Measurements from ENCODE around the gene DMRTB1.

DMRTB1 gene

DNA sequence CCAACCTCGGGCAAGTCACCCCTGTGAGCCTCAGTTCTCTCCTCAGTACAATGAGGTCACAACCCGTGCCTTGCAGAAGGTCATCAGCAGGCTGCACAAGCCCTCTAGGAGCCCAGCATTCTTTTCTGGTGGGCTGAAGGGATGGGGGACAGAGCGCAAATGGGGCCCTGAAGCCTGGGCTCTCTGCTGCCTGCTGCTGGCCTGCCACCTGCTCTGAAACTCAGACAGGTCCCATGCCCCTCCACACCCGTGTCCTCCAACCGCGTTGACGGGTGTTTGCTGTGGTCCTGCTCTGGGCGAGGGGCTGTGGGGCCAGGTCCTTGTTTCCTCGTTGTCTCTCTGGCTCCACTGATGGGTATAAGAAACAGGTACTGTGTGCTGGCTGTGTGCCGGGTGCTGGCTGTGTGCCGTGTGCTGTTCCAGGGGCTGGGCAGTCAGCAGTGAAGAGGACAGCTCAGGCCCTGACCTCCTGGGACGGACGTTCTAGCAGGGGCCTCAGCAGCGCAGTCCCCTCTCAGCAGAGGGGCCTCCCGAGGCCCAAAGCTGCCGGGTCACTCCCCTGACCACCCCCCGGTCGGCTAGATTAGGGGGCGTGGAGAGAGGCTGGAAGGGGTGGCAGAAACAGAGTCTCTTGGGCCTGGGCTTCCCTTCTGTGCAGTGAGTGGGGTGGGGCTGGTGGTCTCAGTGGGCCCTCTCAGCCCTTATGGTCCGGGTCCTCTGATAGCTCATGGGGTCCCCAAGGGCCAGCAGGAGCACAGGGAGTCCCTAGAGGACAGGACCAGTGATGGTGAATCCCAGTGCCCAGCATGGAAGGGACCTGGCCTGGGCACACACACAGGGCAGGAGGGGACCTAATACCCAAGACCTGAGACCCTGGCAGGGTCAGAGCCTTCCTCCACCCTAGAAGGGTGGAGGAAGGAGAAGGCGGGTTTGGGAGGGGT lies 42.1 kb downstream of the DMRTB1 start:
- no peaks in the 10 kb centered on the region for H3K4me1 ChIP-seq (ENCODE audit: control insufficient read depth in 5 of 5, insufficient read depth in 5 of 5, low read length in 5 of 5)
- no peak overlapping the region for H3K9ac ChIP-seq (ENCODE audit: low read length in 5 of 5)
- H3K9me3 ChIP-seq (ENCODE audit: control insufficient read depth in 5 of 5, low read length in 5 of 5) = no peaks in the 10 kb centered on the region
- H3K27ac ChIP-seq (ENCODE audit: low read depth, low read length) = no peak overlapping the region
- H3K27me3 ChIP-seq (ENCODE audit: control insufficient read depth in 5 of 5, insufficient read depth in 4 of 5, low read length in 5 of 5) = peaks cover 17 to 37% (median 23%) of the 10 kb centered on the region in 5 donors
- no peak overlapping the region for H3K4me3 ChIP-seq (ENCODE audit: low read depth in 1 of 5, low read length in 5 of 5)
- H3K36me3 ChIP-seq (ENCODE audit: control insufficient read depth in 5 of 5, insufficient read depth in 5 of 5, low read length in 5 of 5) = no peaks in the 10 kb centered on the region

DNA sequence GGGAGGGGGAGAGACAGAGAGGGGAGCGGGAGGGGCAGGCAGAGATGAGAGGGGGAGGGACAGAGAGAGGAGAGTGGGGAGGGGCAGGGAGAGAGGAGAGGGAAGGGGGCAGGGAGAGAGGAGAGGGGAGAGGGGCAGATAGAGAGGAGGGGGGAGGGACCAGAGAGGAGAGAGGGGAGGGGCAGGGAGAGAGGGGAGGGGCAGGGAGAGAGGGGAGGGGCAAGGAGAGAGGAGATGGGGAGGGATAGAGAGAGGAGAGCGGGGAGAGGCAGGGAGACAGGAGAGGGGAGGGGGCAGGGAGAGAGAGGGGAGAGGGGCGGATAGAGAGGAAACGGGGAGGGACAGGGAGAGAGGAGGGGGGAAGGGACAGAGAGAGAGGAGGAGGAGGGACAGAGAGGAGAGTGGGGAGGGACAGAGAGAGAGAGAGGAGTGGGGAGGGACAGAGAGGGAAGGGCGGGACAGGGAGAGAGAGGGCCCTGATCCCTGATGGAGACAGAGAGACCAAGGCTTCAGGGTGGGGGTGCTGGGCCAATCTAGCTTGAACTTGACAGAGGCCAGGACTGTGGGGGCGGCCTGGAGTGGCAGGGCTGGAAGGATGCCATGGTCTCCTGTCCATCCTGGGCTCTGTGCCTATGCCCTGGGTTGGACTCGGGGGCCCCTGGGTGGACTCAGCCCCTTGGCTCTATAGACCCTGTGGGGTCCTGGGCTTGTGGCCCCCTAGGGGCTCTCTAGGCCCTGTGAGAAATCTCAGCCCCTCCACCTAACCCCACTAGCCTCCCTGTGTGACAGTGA lies 43.6 kb downstream of the DMRTB1 start:
- Histone ChIP-seq H3K9me3 (ENCODE audit: control insufficient read depth in 5 of 5, low read length in 5 of 5) (no peaks in the 10 kb centered on the region), H3K4me1 (ENCODE audit: control insufficient read depth in 5 of 5, insufficient read depth in 5 of 5, low read length in 5 of 5) (no peaks in the 10 kb centered on the region), H3K27me3 (ENCODE audit: control insufficient read depth in 5 of 5, insufficient read depth in 4 of 5, low read length in 5 of 5) (peaks cover 17 to 36% (median 23%) of the 10 kb centered on the region in 5 donors), H3K36me3 (ENCODE audit: control insufficient read depth in 5 of 5, insufficient read depth in 5 of 5, low read length in 5 of 5) (no peaks in the 10 kb centered on the region), H3K4me3 (ENCODE audit: low read depth in 1 of 5, low read length in 5 of 5) (no peak overlapping the region), H3K9ac (ENCODE audit: low read length in 5 of 5) (no peak overlapping the region), H3K27ac (ENCODE audit: low read depth, low read length) (no peak overlapping the region)

- Histone ChIP-seq H3K36me3 (ENCODE audit: control insufficient read depth in 5 of 5, insufficient read depth in 5 of 5, low read length in 5 of 5) (no peaks in the 10 kb centered on the region), H3K27ac (ENCODE audit: low read depth, low read length) (no peak overlapping the region), H3K4me1 (ENCODE audit: control insufficient read depth in 5 of 5, insufficient read depth in 5 of 5, low read length in 5 of 5) (no peaks in the 10 kb centered on the region), H3K9me3 (ENCODE audit: control insufficient read depth in 5 of 5, low read length in 5 of 5) (no peaks in the 10 kb centered on the region), H3K4me3 (ENCODE audit: low read depth in 1 of 5, low read length in 5 of 5) (no peak overlapping the region), H3K27me3 (ENCODE audit: control insufficient read depth in 5 of 5, insufficient read depth in 4 of 5, low read length in 5 of 5) (peaks cover 17 to 36% (median 22%) of the 10 kb centered on the region in 5 donors), H3K9ac (ENCODE audit: low read length in 5 of 5) (no peak overlapping the region)
Observed at GRCh38 chr1:53503433-53504217, 44.4 kb downstream of the DMRTB1 start.

DNA sequence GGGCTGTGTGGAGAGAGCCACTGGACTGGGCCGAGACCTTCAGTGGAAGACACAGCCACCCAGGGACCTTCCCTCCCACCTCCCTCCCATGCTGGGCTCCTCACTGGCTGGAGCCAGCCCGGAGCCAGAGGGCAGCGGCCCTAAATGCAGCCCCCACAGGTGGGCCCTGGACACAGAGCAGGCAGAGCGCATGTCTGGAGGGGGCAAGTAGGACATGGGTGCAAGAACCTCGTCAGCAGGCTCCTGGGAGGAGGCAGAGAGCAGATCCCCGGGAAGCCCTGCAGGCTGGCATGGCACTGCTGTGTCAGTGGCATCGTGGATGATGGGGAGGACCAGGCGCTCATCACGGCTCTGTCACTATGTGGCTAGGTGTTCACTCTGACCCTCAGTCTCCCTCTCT lies 45.7 kb downstream of the DMRTB1 start:
- no peak overlapping the region for H3K9ac ChIP-seq (ENCODE audit: low read length in 5 of 5)
- no peaks in the 10 kb centered on the region for H3K9me3 ChIP-seq (ENCODE audit: control insufficient read depth in 5 of 5, low read length in 5 of 5)
- no peak overlapping the region for H3K4me3 ChIP-seq (ENCODE audit: low read depth in 1 of 5, low read length in 5 of 5)
- no peaks in the 10 kb centered on the region for H3K36me3 ChIP-seq (ENCODE audit: control insufficient read depth in 5 of 5, insufficient read depth in 5 of 5, low read length in 5 of 5)
- H3K27me3 ChIP-seq (ENCODE audit: control insufficient read depth in 5 of 5, insufficient read depth in 4 of 5, low read length in 5 of 5) = peaks cover 14 to 24% (median 17%) of the 10 kb centered on the region in 5 donors
- H3K27ac ChIP-seq (ENCODE audit: low read depth, low read length) = no peak overlapping the region
- no peaks in the 10 kb centered on the region for H3K4me1 ChIP-seq (ENCODE audit: control insufficient read depth in 5 of 5, insufficient read depth in 5 of 5, low read length in 5 of 5)

DNA sequence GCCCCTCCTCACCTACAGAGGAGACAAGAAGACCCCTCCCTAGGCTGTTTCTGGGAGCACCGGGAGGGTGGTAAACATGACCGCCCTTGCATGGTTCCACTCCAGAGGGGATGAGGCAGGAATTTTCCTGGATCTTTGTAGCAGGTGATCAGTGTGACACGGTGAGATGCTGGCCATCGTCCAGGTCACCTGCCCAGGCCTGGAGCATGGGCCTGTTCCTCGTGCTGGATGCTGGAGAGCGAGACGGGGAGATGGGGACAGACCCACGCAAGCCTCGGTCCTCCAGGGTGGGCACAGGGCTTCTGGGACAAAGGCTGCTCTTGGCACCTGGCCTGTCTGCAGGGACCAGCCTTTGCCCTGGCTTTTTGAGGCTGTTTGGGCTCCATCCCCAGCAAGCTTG lies 46.2 kb downstream of the DMRTB1 start:
- no peaks in the 10 kb centered on the region for H3K36me3 ChIP-seq (ENCODE audit: control insufficient read depth in 5 of 5, insufficient read depth in 5 of 5, low read length in 5 of 5)
- H3K9me3 ChIP-seq (ENCODE audit: control insufficient read depth in 5 of 5, low read length in 5 of 5) = no peaks in the 10 kb centered on the region
- no peaks in the 10 kb centered on the region for H3K4me1 ChIP-seq (ENCODE audit: control insufficient read depth in 5 of 5, insufficient read depth in 5 of 5, low read length in 5 of 5)
- H3K27me3 ChIP-seq (ENCODE audit: control insufficient read depth in 5 of 5, insufficient read depth in 4 of 5, low read length in 5 of 5) = peaks cover 14 to 19% (median 17%) of the 10 kb centered on the region in 5 donors
- no peak overlapping the region for H3K27ac ChIP-seq (ENCODE audit: low read depth, low read length)
- no peak overlapping the region for H3K9ac ChIP-seq (ENCODE audit: low read length in 5 of 5)
- no peak overlapping the region for H3K4me3 ChIP-seq (ENCODE audit: low read depth in 1 of 5, low read length in 5 of 5)

- no peaks in the 10 kb centered on the region for H3K36me3 ChIP-seq (ENCODE audit: control insufficient read depth in 5 of 5, insufficient read depth in 5 of 5, low read length in 5 of 5)
- H3K4me1 ChIP-seq (ENCODE audit: control insufficient read depth in 5 of 5, insufficient read depth in 5 of 5, low read length in 5 of 5) = no peaks in the 10 kb centered on the region
- H3K4me3 ChIP-seq (ENCODE audit: low read depth in 1 of 5, low read length in 5 of 5) = no peak overlapping the region
- no peak overlapping the region for H3K27ac ChIP-seq (ENCODE audit: low read depth, low read length)
- H3K9me3 ChIP-seq (ENCODE audit: control insufficient read depth in 5 of 5, low read length in 5 of 5) = no peaks in the 10 kb centered on the region
- H3K9ac ChIP-seq (ENCODE audit: low read length in 5 of 5) = no peak overlapping the region
- H3K27me3 ChIP-seq (ENCODE audit: control insufficient read depth in 5 of 5, insufficient read depth in 4 of 5, low read length in 5 of 5) = peaks cover 12 to 16% (median 14%) of the 10 kb centered on the region in 5 donors
Observed at GRCh38 chr1:53505891-53506290, 46.7 kb downstream of the DMRTB1 start.

DNA sequence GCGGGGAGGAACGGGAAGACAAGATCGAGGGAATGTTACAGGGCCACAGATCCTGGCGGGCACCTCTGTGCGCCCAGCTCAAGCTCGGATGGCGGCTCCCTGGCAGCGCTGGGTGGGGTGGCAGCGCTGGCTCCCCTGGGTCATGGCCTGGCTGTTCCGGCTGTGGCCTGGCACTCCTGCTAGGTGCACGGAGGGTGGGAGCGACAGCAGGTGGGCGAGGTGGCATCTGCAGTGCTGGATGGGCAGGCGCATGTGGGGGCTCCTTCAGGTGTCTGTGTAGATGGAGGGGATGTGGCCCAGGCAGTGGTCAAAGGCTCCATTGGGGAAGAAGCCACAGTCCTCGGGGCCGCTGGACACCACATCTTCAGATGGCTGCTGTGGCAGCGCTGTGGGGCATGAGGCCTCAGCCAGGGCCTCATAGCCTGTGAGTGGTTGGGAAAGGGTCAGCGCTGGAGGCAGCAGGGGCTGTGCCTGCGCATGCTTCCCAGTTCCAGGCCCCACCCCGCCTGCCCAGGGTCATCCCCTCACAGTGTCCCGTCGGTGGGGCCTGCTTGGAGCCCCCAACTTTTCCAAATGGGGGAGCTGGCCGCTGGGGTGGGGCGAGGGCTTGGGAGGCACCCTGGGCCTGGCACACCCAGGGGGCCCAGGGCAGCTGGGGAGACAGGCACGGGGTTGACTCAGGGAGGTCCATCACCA lies 47.3 kb downstream of the DMRTB1 start:
- H3K4me1 ChIP-seq (ENCODE audit: control insufficient read depth in 5 of 5, insufficient read depth in 5 of 5, low read length in 5 of 5) = no peaks in the 10 kb centered on the region
- H3K27ac ChIP-seq (ENCODE audit: low read depth, low read length) = no peak overlapping the region
- peaks cover 7 to 10% (median 8%) of the 10 kb centered on the region in 5 donors for H3K27me3 ChIP-seq (ENCODE audit: control insufficient read depth in 5 of 5, insufficient read depth in 4 of 5, low read length in 5 of 5)
- no peaks in the 10 kb centered on the region for H3K9me3 ChIP-seq (ENCODE audit: control insufficient read depth in 5 of 5, low read length in 5 of 5)
- no peak overlapping the region for H3K9ac ChIP-seq (ENCODE audit: low read length in 5 of 5)
- no peaks in the 10 kb centered on the region for H3K36me3 ChIP-seq (ENCODE audit: control insufficient read depth in 5 of 5, insufficient read depth in 5 of 5, low read length in 5 of 5)
- no peak overlapping the region for H3K4me3 ChIP-seq (ENCODE audit: low read depth in 1 of 5, low read length in 5 of 5)

DNA sequence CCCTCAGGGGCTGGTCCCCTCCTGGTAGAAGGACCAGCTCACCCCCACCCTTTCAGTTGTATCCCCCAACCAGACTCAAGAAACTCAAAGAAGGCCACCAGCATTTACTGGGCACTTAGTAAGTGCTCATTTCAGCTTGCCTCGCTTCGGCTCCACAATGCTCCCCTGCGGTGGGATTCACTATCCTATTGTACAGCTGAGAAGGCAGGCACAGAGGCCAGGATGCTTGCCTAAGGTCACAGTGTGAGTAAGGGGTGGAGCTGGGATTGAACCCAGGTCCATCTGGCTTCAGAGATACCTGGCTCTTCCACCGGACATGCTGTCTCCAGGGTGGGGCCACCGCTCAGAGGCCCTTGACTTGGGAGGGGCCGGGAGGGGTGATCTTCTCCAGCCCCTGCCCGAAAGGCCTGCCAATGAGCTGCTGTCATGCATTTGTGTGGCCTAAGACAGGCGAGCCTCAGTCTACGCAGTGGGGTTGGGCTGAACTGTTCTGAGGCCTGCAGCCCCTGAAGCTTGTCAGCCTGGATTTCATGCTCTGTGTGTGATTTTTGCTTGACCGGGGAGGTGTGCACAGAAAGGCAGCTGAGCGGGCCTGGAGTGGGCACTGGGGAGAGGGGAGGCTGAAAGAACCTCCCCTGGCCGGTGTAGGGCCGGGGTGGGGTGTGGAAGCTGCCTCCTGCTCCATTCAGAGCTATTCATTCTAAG lies 48.1 kb downstream of the DMRTB1 start:
- no peaks in the 10 kb centered on the region for H3K36me3 ChIP-seq (ENCODE audit: control insufficient read depth in 5 of 5, insufficient read depth in 5 of 5, low read length in 5 of 5)
- H3K9me3 ChIP-seq (ENCODE audit: control insufficient read depth in 5 of 5, low read length in 5 of 5) = no peaks in the 10 kb centered on the region
- H3K4me1 ChIP-seq (ENCODE audit: control insufficient read depth in 5 of 5, insufficient read depth in 5 of 5, low read length in 5 of 5) = peaks cover 0 to 4% (median 0%) of the 10 kb centered on the region in 5 donors
- H3K4me3 ChIP-seq (ENCODE audit: low read depth in 1 of 5, low read length in 5 of 5) = no peak overlapping the region
- peaks cover 6 to 7% (median 7%) of the 10 kb centered on the region in 5 donors for H3K27me3 ChIP-seq (ENCODE audit: control insufficient read depth in 5 of 5, insufficient read depth in 4 of 5, low read length in 5 of 5)
- H3K9ac ChIP-seq (ENCODE audit: low read length in 5 of 5) = no peak overlapping the region
- no peak overlapping the region for H3K27ac ChIP-seq (ENCODE audit: low read depth, low read length)
